GM12878 (cell line): ENCODE data around the gene ACTN2. TPM values are rescaled to one million over a fixed set of nuclear protein-coding genes. Genes with fewer than 3 reads are reported as not detected.

ENCODE experiments used
- ATAC-seq: fragments of 200-7000 bp; cut with Tn5 transposase; 3 replicates; pipeline ENCODE4 v1.9.1; 2020; ENCODE audit warnings: mild to moderate bottlenecking, moderate library complexity
- BruUV-seq: library from RNA; stranded (reverse); fragments of 400-500 nt; replicated peaks from 2 replicates; lab custom pipeline; 2021; lab: Mats Ljungman, UMichigan
- CTCF ChIA-PET: fragments of 300-600 bp; sonication (Branson Sonifier 250); formaldehyde crosslinking; extraction: SDS; loops from one replicate; lab custom pipeline; 2021; ENCODE audit warnings: inconsistent platforms; lab: Yijun Ruan, JAX
- POLR2A ChIA-PET: fragments of 350-600 bp; formaldehyde crosslinking; extraction: SDS; loops from one replicate; lab custom pipeline; 2021; ENCODE audit warnings: inconsistent platforms; lab: Charles Lee
- RAD21 ChIA-PET: fragments of 300-600 bp; sonication (Branson Sonifier 250); formaldehyde crosslinking; loops from one replicate; lab custom pipeline; 2023; ENCODE audit warnings: antibody characterized with exemption; ENCODE audit not compliant: unreplicated experiment; lab: Charles Lee
- SMC1A ChIA-PET: fragments of 300-600 bp; sonication (Branson Sonifier 250); formaldehyde crosslinking; loops from one replicate; lab custom pipeline; 2023; ENCODE audit not compliant: unreplicated experiment, uncharacterized antibody; lab: Charles Lee
- DNase-seq: peaks from one replicate; pipeline ENCODE4 v3.0.0-alpha.2; 2011; ENCODE audit warnings: low read depth, low spot score
- FAIRE-seq: peaks from 3 replicates; lab custom pipeline; 2011; peaks lifted over from hg19 to GRCh38; lab: Jason Lieb, UNC
- H2AFZ ChIP-seq: 2 replicates; pipeline ENCODE4 v1.6.0; 2011; ENCODE audit warnings: low read depth, low read length, control low read depth; ENCODE audit not compliant: control insufficient read depth
- H3K27ac ChIP-seq: 2 replicates; pipeline ENCODE4 v1.5.1; 2011; ENCODE audit warnings: control low read depth; ENCODE audit not compliant: control insufficient read depth, insufficient read depth
- H3K27me3 ChIP-seq, 2 experiments: replicated peaks in 1 of 2; 2 replicates each; pipeline versions ENCODE4 v1.6.0 to v1.6.1; 2011; ENCODE audit warnings: low read length in 1 of 2; ENCODE audit not compliant: control insufficient read depth in 2 of 2, insufficient read depth in 2 of 2
- H3K36me3 ChIP-seq, 2 experiments: 2 replicates each; pipeline ENCODE4 v1.5.1; 2011; ENCODE audit warnings: low read length in 1 of 2; ENCODE audit not compliant: control insufficient read depth in 2 of 2, insufficient read depth in 2 of 2
- H3K4me1 ChIP-seq: 2 replicates; pipeline ENCODE4 v1.6.1; 2011; ENCODE audit warnings: mild to moderate bottlenecking, low read length, moderate library complexity, mixed read lengths; ENCODE audit not compliant: control insufficient read depth, insufficient read depth
- H3K4me2 ChIP-seq: 2 replicates; pipeline ENCODE4 v1.6.0; 2011; ENCODE audit warnings: control low read depth; ENCODE audit not compliant: control insufficient read depth, insufficient read depth
- H3K4me3 ChIP-seq: fragments of 200-600 bp; sonication (generic); 2 replicates; pipeline ENCODE4 v1.5.1; 2016
- H3K79me2 ChIP-seq: 2 replicates; pipeline ENCODE4 v1.6.0; 2011; ENCODE audit warnings: low read length; ENCODE audit not compliant: control insufficient read depth, insufficient read depth
- H3K9ac ChIP-seq: 2 replicates; pipeline ENCODE4 v1.8.0; 2011; ENCODE audit warnings: low read length, control low read depth, mixed read lengths; ENCODE audit not compliant: control insufficient read depth, insufficient read depth
- H3K9me3 ChIP-seq: replicated peaks from 3 replicates; pipeline ENCODE4 v1.5.1; 2011; ENCODE audit warnings: mild to moderate bottlenecking, low read length; ENCODE audit not compliant: control insufficient read depth, insufficient read depth
- H4K20me1 ChIP-seq: 2 replicates; pipeline ENCODE4 v1.6.0; 2011; ENCODE audit not compliant: control insufficient read depth, insufficient read depth
- ATF2 ChIP-seq: IDR thresholded peaks from 2 replicates; pipeline ENCODE4 v1.6.1; 2012; ENCODE audit warnings: low read length, inconsistent platforms
- CBFB ChIP-seq: IDR thresholded peaks from 2 replicates; pipeline ENCODE4 v1.6.1; 2016; ENCODE audit warnings: antibody characterized with exemption, low read depth
- EGR1 ChIP-seq, 2 experiments: IDR thresholded peaks; 1 replicate in 1 of 2; 2 replicates in 1 of 2; pipeline ENCODE4 v1.6.1; 2011 to 2012; ENCODE audit warnings: low read depth in 2 of 2, low read length in 2 of 2, borderline replicate concordance in 1 of 2, mild to moderate bottlenecking in 1 of 2, moderate library complexity in 1 of 2
- HDAC2 ChIP-seq: fragments of 200-600 bp; sonication (generic); IDR thresholded peaks from 2 replicates; pipeline ENCODE4 v1.6.1; 2017
- IKZF2 ChIP-seq, 2 experiments: fragments of 450-650 bp; IDR thresholded peaks; 2 replicates each; pipeline ENCODE4 v1.6.1; 2017; ENCODE audit warnings: mild to moderate bottlenecking in 2 of 2, moderate library complexity in 2 of 2
- RFX5 ChIP-seq: IDR thresholded peaks from 2 replicates; pipeline ENCODE4 v1.6.1; 2011; ENCODE audit warnings: low read depth, low read length, improper control_type of control experiment
- SIN3A ChIP-seq: IDR thresholded peaks from 2 replicates; pipeline ENCODE4 v1.6.1; 2012; ENCODE audit warnings: low read depth, low read length, improper control_type of control experiment
- STAT3 ChIP-seq: IDR thresholded peaks from 2 replicates; pipeline ENCODE4 v1.6.1; 2011; ENCODE audit warnings: low read depth, low read length, improper control_type of control experiment
- ZNF24 ChIP-seq: fragments of 450-650 bp; IDR thresholded peaks from 2 replicates; pipeline ENCODE4 v1.6.1; 2017; ENCODE audit warnings: antibody characterized with exemption, mild to moderate bottlenecking
- WGBS: methylation state at CpG from one replicate; pipeline ENCODE4 v1.1.6; 2016; ENCODE audit warnings: low lambda C conversion rate; ENCODE audit not compliant: insufficient replicate concordance, insufficient coverage; ENCODE audit errors: missing lambda C conversion rate; 5-methylcytosine and 5-hydroxymethylcytosine counted together
- in situ Hi-C: fragments of 300-500 bp; cut with MboI; formaldehyde crosslinking; loops from 9 replicates; pipeline ENCODE4 v1.14.3; 2018; ENCODE audit warnings: mixed read lengths
- intact Hi-C: fragments of 100-400 bp; cut with micrococcal nuclease; formaldehyde crosslinking; loops from one replicate; pipeline ENCODE4 v1.14.2; 2022; ENCODE audit not compliant: unreplicated experiment
- polyA plus RNA-seq, 11 experiments: library from polyadenylated mRNA; depleted of rRNA in 4 of 11; unstranded in 6 of 11; stranded (reverse) in 5 of 11; fragments of >200 nt; fragmentation: Nextera tagmentation in 4 of 11; fragmentation: Illumina TruSeq in 1 of 11; extraction: Ambion mirVana in 4 of 11; extraction: Trizol in 1 of 11; gene quantifications; 1 replicate in 1 of 11; 2 replicates in 10 of 11; pipeline versions ENCODE4 v1.2.1 to v1.2.3, GENCODE V29; 2011 to 2016; ENCODE audit warnings: inconsistent platforms in 2 of 11, missing spikeins in 2 of 11, low read depth in 1 of 11
- total RNA-seq, 4 experiments: library from RNA; depleted of rRNA in 3 of 4; stranded (reverse); fragments of >200 nt in 3 of 4; fragmentation: Illumina TruSeq in 1 of 4; extraction: Trizol in 1 of 4; gene quantifications; 2 replicates each; pipeline versions ENCODE4 v1.2.1 to v1.2.3, GENCODE V29; 2013 to 2021
- TF ChIP-seq, protein P1 (sequence below): fragments of 450-650 bp; IDR thresholded peaks from 2 replicates; pipeline ENCODE4 v1.6.1; 2017; ENCODE audit warnings: antibody characterized with exemption, mild to moderate bottlenecking, moderate library complexity
- TF ChIP-seq, protein P2 (sequence below): IDR thresholded peaks from 2 replicates; pipeline ENCODE4 v1.6.1; 2012; ENCODE audit warnings: low read depth, low read length, improper control_type of control experiment

ACTN2 gene
- total and polyA plus RNA-seq, 10 of the 15 experiments (the other 5 are each of a cell fraction or from before 2014, with no cell fraction given), result 0.10 TPM; not detected in 9

GRCh38 chr1:236762410-236762809, 76.1 kb downstream of the ACTN2 start (continued):
- TF ChIP-seq IKZF2 (IDR thresholded peaks at IDR 0.05), result no peak
- TF ChIP-seq, all 136 proteins: peak for 0

- no peaks in the 10 kb centered on the region for H3K36me3 ChIP-seq
- ChIA-PET POLR2A (no interaction called here), RAD21 (no interaction called here), CTCF (interaction anchor here (1.8 kb wide), 1 partner anchor 11 kb away, joined by 4 read pairs; no protein-coding TSS in a partner anchor), SMC1A (interaction anchor here (0.9 kb wide), 1 partner anchor 11 kb away, joined by 3 read pairs; no protein-coding TSS in a partner anchor)
- H3K4me1 ChIP-seq, result no peaks in the 10 kb centered on the region
- H2AFZ ChIP-seq, result no peak overlapping the region
- H3K4me3 ChIP-seq, result no peak overlapping the region
- FAIRE-seq (no peak), ATAC-seq (no peak), DNase-seq (no peak)
- no peak overlapping the region for H3K4me2 ChIP-seq
- no peaks in the 10 kb centered on the region for H4K20me1 ChIP-seq
- H3K9ac ChIP-seq, result no peak overlapping the region
- H3K79me2 ChIP-seq, result no peaks in the 10 kb centered on the region
- WGBS, result 35% methylated on average over 6 of the region's 6 CpGs
- no TSS peak for BruUV-seq
- no peaks in the 10 kb centered on the region for H3K27me3 ChIP-seq
- H3K9me3 ChIP-seq, result no peaks in the 10 kb centered on the region
- no peak overlapping the region for H3K27ac ChIP-seq
- TF ChIP-seq SIN3A (no peak), EGR1 (IDR thresholded peaks at IDR 0.05; ENCODE audit: borderline replicate concordance in 1 of 2, low read depth in 2 of 2, low read length in 2 of 2) (no peak), ATF2 (no peak), HDAC2 (no peak), STAT3 (no peak), RFX5 (no peak), CBFB (no peak), ZNF24 (no peak)
- TF ChIP-seq, protein P1, sequence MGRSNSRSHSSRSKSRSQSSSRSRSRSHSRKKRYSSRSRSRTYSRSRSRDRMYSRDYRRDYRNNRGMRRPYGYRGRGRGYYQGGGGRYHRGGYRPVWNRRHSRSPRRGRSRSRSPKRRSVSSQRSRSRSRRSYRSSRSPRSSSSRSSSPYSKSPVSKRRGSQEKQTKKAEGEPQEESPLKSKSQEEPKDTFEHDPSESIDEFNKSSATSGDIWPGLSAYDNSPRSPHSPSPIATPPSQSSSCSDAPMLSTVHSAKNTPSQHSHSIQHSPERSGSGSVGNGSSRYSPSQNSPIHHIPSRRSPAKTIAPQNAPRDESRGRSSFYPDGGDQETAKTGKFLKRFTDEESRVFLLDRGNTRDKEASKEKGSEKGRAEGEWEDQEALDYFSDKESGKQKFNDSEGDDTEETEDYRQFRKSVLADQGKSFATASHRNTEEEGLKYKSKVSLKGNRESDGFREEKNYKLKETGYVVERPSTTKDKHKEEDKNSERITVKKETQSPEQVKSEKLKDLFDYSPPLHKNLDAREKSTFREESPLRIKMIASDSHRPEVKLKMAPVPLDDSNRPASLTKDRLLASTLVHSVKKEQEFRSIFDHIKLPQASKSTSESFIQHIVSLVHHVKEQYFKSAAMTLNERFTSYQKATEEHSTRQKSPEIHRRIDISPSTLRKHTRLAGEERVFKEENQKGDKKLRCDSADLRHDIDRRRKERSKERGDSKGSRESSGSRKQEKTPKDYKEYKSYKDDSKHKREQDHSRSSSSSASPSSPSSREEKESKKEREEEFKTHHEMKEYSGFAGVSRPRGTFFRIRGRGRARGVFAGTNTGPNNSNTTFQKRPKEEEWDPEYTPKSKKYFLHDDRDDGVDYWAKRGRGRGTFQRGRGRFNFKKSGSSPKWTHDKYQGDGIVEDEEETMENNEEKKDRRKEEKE, result no peak
- TF ChIP-seq, protein P2, sequence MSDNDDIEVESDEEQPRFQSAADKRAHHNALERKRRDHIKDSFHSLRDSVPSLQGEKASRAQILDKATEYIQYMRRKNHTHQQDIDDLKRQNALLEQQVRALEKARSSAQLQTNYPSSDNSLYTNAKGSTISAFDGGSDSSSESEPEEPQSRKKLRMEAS, result no peak
- in situ Hi-C loops (no loop called here), intact Hi-C loops (no loop called here)
Observed at GRCh38 chr1:236765831-236766230, 79.5 kb downstream of the ACTN2 start.
